K562 (cell line): ENCODE results near the gene NEDD4. TPM values are rescaled to one million over a fixed set of nuclear protein-coding genes. Genes with fewer than 3 reads are reported as not detected.

Source experiments
- CBFB ChIP-seq: sonication (generic); formaldehyde crosslinking; IDR thresholded peaks from 2 replicates; pipeline ENCODE4 v1.4.0; 2020; ENCODE audit warnings: mild to moderate bottlenecking, missing genetic modification reagents
- CREM ChIP-seq: IDR thresholded peaks from 2 replicates; pipeline ENCODE4 v1.6.1; 2014; ENCODE audit warnings: antibody characterized with exemption, low read depth
- ETS2 ChIP-seq: IDR thresholded peaks from 2 replicates; pipeline ENCODE4 v1.6.1; 2016; ENCODE audit warnings: borderline replicate concordance, missing genetic modification characterization, mild to moderate bottlenecking, moderate library complexity, missing compliant biosample characterization; ENCODE audit not compliant: poor library complexity, severe bottlenecking
- ETV5 ChIP-seq: sonication (generic); formaldehyde crosslinking; IDR thresholded peaks from 2 replicates; pipeline ENCODE4 v1.4.0; 2020; ENCODE audit warnings: low read depth, mild to moderate bottlenecking, missing genetic modification reagents
- LARP7 ChIP-seq: fragments of 450-650 bp; IDR thresholded peaks from 2 replicates; pipeline ENCODE4 v1.6.1; 2016
- NR3C1 ChIP-seq: sonication (generic); formaldehyde crosslinking; IDR thresholded peaks from 2 replicates; pipeline ENCODE4 v1.8.1; 2022; ENCODE audit warnings: missing genetic modification reagents
- OTX1 ChIP-seq: fragments of 450-650 bp; formaldehyde crosslinking; IDR thresholded peaks from 2 replicates; pipeline ENCODE4 v1.4.0; 2022; ENCODE audit warnings: mild to moderate bottlenecking
- PML ChIP-seq: IDR thresholded peaks from 2 replicates; pipeline ENCODE4 v1.6.1; 2012; ENCODE audit warnings: low read length, inconsistent platforms
- POLR2AphosphoS5 ChIP-seq: IDR thresholded peaks from 2 replicates; pipeline ENCODE4 v1.6.1; 2011; ENCODE audit warnings: mild to moderate bottlenecking, low read depth, low read length, moderate library complexity; ENCODE audit not compliant: control insufficient read depth, insufficient read depth
- SMARCC2 ChIP-seq: fragments of 450-650 bp; IDR thresholded peaks from 2 replicates; pipeline ENCODE4 v1.6.1; 2017; ENCODE audit warnings: antibody characterized with exemption, moderate library complexity, mild to moderate bottlenecking, low read depth
- STAT5B ChIP-seq: fragments of 250-450 bp; sonication (Bioruptor Pico); IDR thresholded peaks from 2 replicates; pipeline ENCODE4 v1.8.0; 2021; ENCODE audit warnings: mild to moderate bottlenecking, inconsistent platforms
- TAF15 ChIP-seq: fragments of 200-400 bp; formaldehyde crosslinking; IDR thresholded peaks from 2 replicates; pipeline ENCODE4 v1.6.1; 2017; ENCODE audit warnings: mild to moderate bottlenecking, low read depth, low read length, moderate library complexity
- TOE1 ChIP-seq, 2 experiments: fragments of 450-650 bp in 1 of 2; sonication (generic) in 1 of 2; formaldehyde crosslinking in 1 of 2; IDR thresholded peaks; 2 replicates each; pipeline versions ENCODE4 v1.7.1 to v1.8.0; 2016 to 2022; ENCODE audit warnings: borderline replicate concordance in 2 of 2, mild to moderate bottlenecking in 2 of 2, antibody characterized with exemption in 1 of 2, inconsistent platforms in 1 of 2, low read depth in 1 of 2, missing genetic modification reagents in 1 of 2, moderate library complexity in 1 of 2
- ZBTB8A ChIP-seq: fragments of 450-650 bp; IDR thresholded peaks from 2 replicates; pipeline ENCODE4 v1.6.1; 2018; ENCODE audit warnings: mild to moderate bottlenecking, moderate library complexity; ENCODE audit not compliant: partially characterized antibody
- ZEB2 ChIP-seq: fragments of 450-650 bp; IDR thresholded peaks from 2 replicates; pipeline ENCODE4 v1.6.1; 2016
- ZNF124 ChIP-seq: sonication (generic); formaldehyde crosslinking; IDR thresholded peaks from 2 replicates; pipeline ENCODE4 v1.8.1; 2022; ENCODE audit warnings: missing genetic modification reagents
- ZNF165 ChIP-seq: fragments of 250-450 bp; sonication (Bioruptor Pico); IDR thresholded peaks from 2 replicates; pipeline ENCODE4 v1.4.0; 2020; ENCODE audit warnings: borderline replicate concordance
- ZNF79 ChIP-seq: fragments of 250-450 bp; sonication (Bioruptor Pico); IDR thresholded peaks from 2 replicates; pipeline ENCODE4 v1.4.0; 2020; ENCODE audit warnings: low read depth, mild to moderate bottlenecking, moderate library complexity
- polyA plus RNA-seq, 8 experiments: library from polyadenylated mRNA; depleted of rRNA in 4 of 8; stranded (reverse) in 5 of 8; unstranded in 3 of 8; fragments of >200 nt; fragmentation: Nextera tagmentation in 2 of 8; fragmentation: Illumina TruSeq in 1 of 8; extraction: Ambion mirVana in 2 of 8; extraction: Trizol in 1 of 8; gene quantifications; 2 replicates each; pipeline versions ENCODE4 v1.2.1 to v1.2.3, GENCODE V29; 2011 to 2014; ENCODE audit warnings: inconsistent platforms in 1 of 8, missing spikeins in 1 of 8
- total RNA-seq, 7 experiments: library from RNA; depleted of rRNA in 6 of 7; stranded (reverse); fragments of >200 nt in 6 of 7; fragmentation: Illumina TruSeq in 2 of 7; extraction: Trizol in 2 of 7; gene quantifications; 2 replicates each; pipeline versions ENCODE4 v1.2.1 to v1.2.3, GENCODE V29; 2011 to 2021; ENCODE audit warnings: low replicate concordance in 1 of 7
- TF ChIP-seq, protein P1 (sequence below): fragments of 250-450 bp; sonication (Bioruptor Pico); IDR thresholded peaks from 2 replicates; pipeline ENCODE4 v1.4.0; 2020; ENCODE audit warnings: mild to moderate bottlenecking, moderate library complexity
- TF ChIP-seq, protein P2 (sequence below), 2 experiments: IDR thresholded peaks; 2 replicates each; pipeline ENCODE4 v1.6.1; 2012; ENCODE audit warnings: improper control_type of control experiment in 2 of 2, low read depth in 2 of 2, low read length in 2 of 2, borderline replicate concordance in 1 of 2
- TF ChIP-seq, protein P3 (sequence below): fragments of 450-650 bp; IDR thresholded peaks from 2 replicates; pipeline ENCODE4 v1.6.1; 2018; ENCODE audit not compliant: partially characterized antibody

Gene NEDD4
- total and polyA plus RNA-seq, 9 of the 15 experiments (the other 6 are each of a cell fraction or from before 2014, with no cell fraction given), result 7.2 to 23.7 (median 17.3) TPM

DNA sequence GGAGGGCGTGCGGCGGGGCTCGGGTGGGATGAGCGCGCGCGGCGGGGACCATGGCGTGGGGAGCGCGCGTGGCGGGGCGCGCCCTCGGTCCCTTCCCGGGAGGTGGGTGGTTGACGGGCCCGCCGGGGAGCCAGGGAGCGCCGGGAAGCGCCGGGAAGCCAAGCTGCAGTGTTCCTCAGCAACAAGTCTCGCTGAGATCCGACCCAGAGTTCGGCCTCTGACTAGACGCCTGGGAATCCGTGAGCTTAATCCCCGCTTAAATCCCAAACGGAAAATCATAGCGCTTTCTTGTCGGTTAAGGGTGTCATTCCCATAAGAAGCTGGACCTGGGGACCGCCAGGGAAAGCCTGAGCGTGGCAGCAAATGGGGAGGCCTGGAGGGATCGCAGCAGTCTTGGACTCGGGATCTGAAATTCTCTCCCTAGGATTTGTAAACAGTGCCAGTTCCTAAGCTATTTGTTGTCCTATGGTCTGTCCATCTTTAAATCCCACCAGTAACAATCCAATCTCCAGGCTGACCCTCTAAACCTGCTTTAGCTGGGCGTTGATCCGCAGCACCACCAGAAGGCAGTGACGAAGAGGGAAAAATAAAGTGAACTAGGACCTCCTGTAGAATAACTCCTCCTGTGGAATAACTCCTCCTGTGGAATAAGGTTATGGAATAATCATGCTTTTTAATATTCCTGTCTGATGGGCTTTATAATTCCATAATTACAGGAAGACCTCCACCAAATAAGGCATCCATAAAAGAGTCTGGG lies 570 bp upstream of the NEDD4 start (continued):
- no peak for TF ChIP-seq STAT5B
- TF ChIP-seq POLR2AphosphoS5, result 0 out of 2 replicates have a peak, but pooled peaks have one; percentile 2
- no peak for TF ChIP-seq LARP7
- 0 out of 2 replicates have a peak, but pooled peaks have one; percentile 45 for TF ChIP-seq ZNF165
- TF ChIP-seq CREM, result no peak
- TF ChIP-seq NR3C1, result no peak
- no peak for TF ChIP-seq CBFB (CRISPR knock-in tag)
- TF ChIP-seq ZEB2, result no peak
- TF ChIP-seq TAF15, result no peak
- no peak for TF ChIP-seq ETS2 (tag)
- TF ChIP-seq TOE1 (IDR thresholded peaks at IDR 0.05; ENCODE audit: borderline replicate concordance), result no peak
- no peak for TF ChIP-seq TOE1 (CRISPR knock-in tag; IDR thresholded peaks at IDR 0.05; ENCODE audit: borderline replicate concordance, low read depth)
- TF ChIP-seq, protein P1, sequence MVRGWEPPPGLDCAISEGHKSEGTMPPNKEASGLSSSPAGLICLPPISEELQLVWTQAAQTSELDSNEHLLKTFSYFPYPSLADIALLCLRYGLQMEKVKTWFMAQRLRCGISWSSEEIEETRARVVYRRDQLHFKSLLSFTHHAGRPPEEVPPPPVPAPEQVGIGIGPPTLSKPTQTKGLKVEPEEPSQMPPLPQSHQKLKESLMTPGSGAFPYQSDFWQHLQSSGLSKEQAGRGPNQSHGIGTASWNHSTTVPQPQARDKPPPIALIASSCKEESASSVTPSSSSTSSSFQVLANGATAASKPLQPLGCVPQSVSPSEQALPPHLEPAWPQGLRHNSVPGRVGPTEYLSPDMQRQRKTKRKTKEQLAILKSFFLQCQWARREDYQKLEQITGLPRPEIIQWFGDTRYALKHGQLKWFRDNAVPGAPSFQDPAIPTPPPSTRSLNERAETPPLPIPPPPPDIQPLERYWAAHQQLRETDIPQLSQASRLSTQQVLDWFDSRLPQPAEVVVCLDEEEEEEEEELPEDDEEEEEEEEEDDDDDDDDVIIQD (CRISPR knock-in tag), result no peak
- TF ChIP-seq ZNF124 (CRISPR knock-in tag), result no peak
- TF ChIP-seq, protein P2, sequence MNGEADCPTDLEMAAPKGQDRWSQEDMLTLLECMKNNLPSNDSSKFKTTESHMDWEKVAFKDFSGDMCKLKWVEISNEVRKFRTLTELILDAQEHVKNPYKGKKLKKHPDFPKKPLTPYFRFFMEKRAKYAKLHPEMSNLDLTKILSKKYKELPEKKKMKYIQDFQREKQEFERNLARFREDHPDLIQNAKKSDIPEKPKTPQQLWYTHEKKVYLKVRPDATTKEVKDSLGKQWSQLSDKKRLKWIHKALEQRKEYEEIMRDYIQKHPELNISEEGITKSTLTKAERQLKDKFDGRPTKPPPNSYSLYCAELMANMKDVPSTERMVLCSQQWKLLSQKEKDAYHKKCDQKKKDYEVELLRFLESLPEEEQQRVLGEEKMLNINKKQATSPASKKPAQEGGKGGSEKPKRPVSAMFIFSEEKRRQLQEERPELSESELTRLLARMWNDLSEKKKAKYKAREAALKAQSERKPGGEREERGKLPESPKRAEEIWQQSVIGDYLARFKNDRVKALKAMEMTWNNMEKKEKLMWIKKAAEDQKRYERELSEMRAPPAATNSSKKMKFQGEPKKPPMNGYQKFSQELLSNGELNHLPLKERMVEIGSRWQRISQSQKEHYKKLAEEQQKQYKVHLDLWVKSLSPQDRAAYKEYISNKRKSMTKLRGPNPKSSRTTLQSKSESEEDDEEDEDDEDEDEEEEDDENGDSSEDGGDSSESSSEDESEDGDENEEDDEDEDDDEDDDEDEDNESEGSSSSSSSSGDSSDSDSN (IDR thresholded peaks at IDR 0.05; ENCODE audit: borderline replicate concordance in 1 of 2, low read depth in 2 of 2, low read length in 2 of 2), result no peak
- no peak for TF ChIP-seq PML
- no peak for TF ChIP-seq SMARCC2
- TF ChIP-seq, protein P3, sequence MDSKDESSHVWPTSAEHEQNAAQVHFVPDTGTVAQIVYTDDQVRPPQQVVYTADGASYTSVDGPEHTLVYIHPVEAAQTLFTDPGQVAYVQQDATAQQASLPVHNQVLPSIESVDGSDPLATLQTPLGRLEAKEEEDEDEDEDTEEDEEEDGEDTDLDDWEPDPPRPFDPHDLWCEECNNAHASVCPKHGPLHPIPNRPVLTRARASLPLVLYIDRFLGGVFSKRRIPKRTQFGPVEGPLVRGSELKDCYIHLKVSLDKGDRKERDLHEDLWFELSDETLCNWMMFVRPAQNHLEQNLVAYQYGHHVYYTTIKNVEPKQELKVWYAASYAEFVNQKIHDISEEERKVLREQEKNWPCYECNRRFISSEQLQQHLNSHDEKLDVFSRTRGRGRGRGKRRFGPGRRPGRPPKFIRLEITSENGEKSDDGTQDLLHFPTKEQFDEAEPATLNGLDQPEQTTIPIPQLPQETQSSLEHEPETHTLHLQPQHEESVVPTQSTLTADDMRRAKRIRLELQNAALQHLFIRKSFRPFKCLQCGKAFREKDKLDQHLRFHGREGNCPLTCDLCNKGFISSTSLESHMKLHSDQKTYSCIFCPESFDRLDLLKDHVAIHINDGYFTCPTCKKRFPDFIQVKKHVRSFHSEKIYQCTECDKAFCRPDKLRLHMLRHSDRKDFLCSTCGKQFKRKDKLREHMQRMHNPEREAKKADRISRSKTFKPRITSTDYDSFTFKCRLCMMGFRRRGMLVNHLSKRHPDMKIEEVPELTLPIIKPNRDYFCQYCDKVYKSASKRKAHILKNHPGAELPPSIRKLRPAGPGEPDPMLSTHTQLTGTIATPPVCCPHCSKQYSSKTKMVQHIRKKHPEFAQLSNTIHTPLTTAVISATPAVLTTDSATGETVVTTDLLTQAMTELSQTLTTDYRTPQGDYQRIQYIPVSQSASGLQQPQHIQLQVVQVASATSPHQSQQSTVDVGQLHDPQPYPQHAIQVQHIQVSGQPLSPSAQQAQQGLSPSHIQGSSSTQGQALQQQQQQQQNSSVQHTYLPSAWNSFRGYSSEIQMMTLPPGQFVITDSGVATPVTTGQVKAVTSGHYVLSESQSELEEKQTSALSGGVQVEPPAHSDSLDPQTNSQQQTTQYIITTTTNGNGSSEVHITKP, result no peak
- no peak for TF ChIP-seq ETV5 (CRISPR knock-in tag)
- peak; percentile 21; the same call in 1 of the 2 replicates for TF ChIP-seq OTX1 (CRISPR knock-in tag)
- no peak for TF ChIP-seq ZNF79 (CRISPR knock-in tag)
- TF ChIP-seq ZBTB8A, result no peak
